GM19395 (cell line): ENCODE data around the gene ISCU.

Experiments
- ATAC-seq: cut with Tn5 transposase; IDR thresholded peaks from one replicate; pipeline ENCODE4 v1.9.1; 2021; ENCODE audit warnings: mild to moderate bottlenecking, moderate library complexity; ENCODE audit not compliant: unreplicated experiment

Gene ISCU

GRCh38 chr12:108602209-108602705 is 39.9 kb downstream of the ISCU start:
- ATAC-seq = no peak

- no peak for ATAC-seq
Observed at GRCh38 chr12:108602976-108603704, 40.7 kb downstream of the ISCU start.

GRCh38 chr12:108603743-108604142 is 41.3 kb downstream of the ISCU start:
- ATAC-seq = no peak

- ATAC-seq = no peak
Observed at GRCh38 chr12:108604208-108604941, 42.0 kb downstream of the ISCU start.

GRCh38 chr12:108605000-108605689 is 42.7 kb downstream of the ISCU start:
- no peak for ATAC-seq

- no peak for ATAC-seq
Observed at GRCh38 chr12:108605690-108606406, 43.5 kb downstream of the ISCU start.

- no peak for ATAC-seq
Observed at GRCh38 chr12:108606492-108606891, 44.1 kb downstream of the ISCU start.

GRCh38 chr12:108607981-108608600 is 45.7 kb downstream of the ISCU start:
- no peak for ATAC-seq

GRCh38 chr12:108608616-108609015 is 46.2 kb downstream of the ISCU start:
- no peak for ATAC-seq

GRCh38 chr12:108609537-108610335 is 47.3 kb downstream of the ISCU start:
- ATAC-seq = no peak

- no peak for ATAC-seq
Observed at GRCh38 chr12:108610336-108610815, 48.0 kb downstream of the ISCU start.

- ATAC-seq = no peak
Observed at GRCh38 chr12:108610856-108611605, 48.6 kb downstream of the ISCU start.

- no peak for ATAC-seq
Observed at GRCh38 chr12:108611884-108612415, 49.6 kb downstream of the ISCU start.

GRCh38 chr12:108612788-108613282 is 50.4 kb downstream of the ISCU start:
- ATAC-seq = no peak

GRCh38 chr12:108613548-108613947 is 51.2 kb downstream of the ISCU start:
- no peak for ATAC-seq

- ATAC-seq = no peak
Observed at GRCh38 chr12:108614041-108614440, 51.6 kb downstream of the ISCU start.

GRCh38 chr12:108614639-108615038 is 52.2 kb downstream of the ISCU start:
- ATAC-seq = no peak

- no peak for ATAC-seq
Observed at GRCh38 chr12:108615918-108616317, 53.5 kb downstream of the ISCU start.
